Prostate gland (tissue), 2 donors: Measurements from ENCODE around the gene RSRC1. TPM values are rescaled to one million over a fixed set of nuclear protein-coding genes. Genes with fewer than 3 reads are reported as not detected.

Source experiments
- DNase-seq: peaks from one replicate; pipeline ENCODE4 v3.0.0-alpha.2; 2019; ENCODE audit warnings: low spot score
- H3K27ac ChIP-seq, 2 donors: fragments of 200-600 bp; sonication (generic); 2 replicates each; pipeline ENCODE4 v1.5.1; 2017 to 2019
- H3K27me3 ChIP-seq: fragments of 200-600 bp; sonication (generic); replicated peaks from 2 replicates; pipeline ENCODE4 v1.5.1; 2019; ENCODE audit not compliant: insufficient read depth
- H3K36me3 ChIP-seq, 2 donors: fragments of 200-600 bp; sonication (generic); 1 replicate in 1 of 2; 2 replicates in 1 of 2; pipeline versions ENCODE4 v1.5.1 to v1.8.1; 2017 to 2019
- H3K4me1 ChIP-seq: fragments of 200-600 bp; sonication (generic); replicated peaks from 2 replicates; pipeline ENCODE4 v1.5.1; 2019
- H3K4me3 ChIP-seq, 2 donors: fragments of 200-600 bp; sonication (generic); 2 replicates each; pipeline ENCODE4 v1.5.1; 2017 to 2019
- H3K9me3 ChIP-seq: fragments of 200-600 bp; sonication (generic); 2 replicates; pipeline ENCODE4 v1.5.1; 2017
- POLR2A ChIP-seq: fragments of 450-650 bp; IDR thresholded peaks from one replicate; pipeline ENCODE4 v1.6.1; 2016; ENCODE audit warnings: antibody characterized with exemption, mild to moderate bottlenecking
- POLR2AphosphoS5 ChIP-seq: sonication (generic); formaldehyde crosslinking; IDR thresholded peaks from one replicate; pipeline ENCODE4 v1.6.1; 2017; ENCODE audit warnings: antibody characterized with exemption
- WGBS: methylation state at CpG from one replicate; pipeline ENCODE4 v1.1.5; 2018; 5-methylcytosine and 5-hydroxymethylcytosine counted together
- intact Hi-C: fragments of 100-400 bp; cut with DNase I; formaldehyde crosslinking; loops from one replicate; pipeline ENCODE4 v1.14.2; 2022
- total RNA-seq, 2 donors: library from RNA; depleted of rRNA; stranded (reverse); fragments of >200 nt; gene quantifications; one replicate each; pipeline ENCODE4 v1.1.0, GENCODE V29; 2016
- TF ChIP-seq, protein P1 (sequence below), 4 experiments: fragments of 200-600 bp in 2 of 4; fragments of 450-650 bp in 2 of 4; sonication (generic) in 2 of 4; IDR thresholded peaks; 1 replicate in 3 of 4; 2 replicates in 1 of 4; pipeline ENCODE4 v1.5.1; 2016 to 2019; ENCODE audit warnings: antibody characterized with exemption in 4 of 4, mild to moderate bottlenecking in 2 of 4, moderate library complexity in 2 of 4

The RSRC1 gene
- total RNA-seq, 2 donors from 2014 or later: 36.5 to 50.7 TPM

DNA sequence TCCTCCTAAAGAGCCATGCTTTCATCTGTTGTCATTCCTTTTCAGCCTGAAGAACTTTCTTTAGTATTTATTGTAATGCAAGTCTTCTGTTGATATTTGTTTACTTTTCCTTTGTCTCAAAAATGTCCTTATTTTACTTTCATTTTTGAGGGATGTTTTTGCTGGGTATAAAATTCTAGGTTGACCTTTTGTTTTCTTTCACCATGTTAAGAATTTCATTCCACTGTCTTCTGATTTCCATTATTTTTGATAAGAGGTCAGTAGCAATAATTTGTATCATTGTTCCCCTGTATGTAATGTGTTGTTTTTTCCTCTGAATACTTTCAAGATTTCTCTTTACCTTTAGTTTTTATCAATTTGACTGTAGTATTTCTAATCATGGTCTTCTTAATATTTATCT is 91.1 kb downstream of the RSRC1 start:
- Histone ChIP-seq H3K4me3 (no peak overlapping the region), H3K4me1 (no peaks in the 10 kb centered on the region), H3K9me3 (no peaks in the 10 kb centered on the region), H3K27ac (no peak overlapping the region), H3K36me3 (no peaks in the 10 kb centered on the region), H3K27me3 (no peaks in the 10 kb centered on the region)
- TF ChIP-seq POLR2AphosphoS5 (no peak), POLR2A (no peak)
- TF ChIP-seq, protein P1, sequence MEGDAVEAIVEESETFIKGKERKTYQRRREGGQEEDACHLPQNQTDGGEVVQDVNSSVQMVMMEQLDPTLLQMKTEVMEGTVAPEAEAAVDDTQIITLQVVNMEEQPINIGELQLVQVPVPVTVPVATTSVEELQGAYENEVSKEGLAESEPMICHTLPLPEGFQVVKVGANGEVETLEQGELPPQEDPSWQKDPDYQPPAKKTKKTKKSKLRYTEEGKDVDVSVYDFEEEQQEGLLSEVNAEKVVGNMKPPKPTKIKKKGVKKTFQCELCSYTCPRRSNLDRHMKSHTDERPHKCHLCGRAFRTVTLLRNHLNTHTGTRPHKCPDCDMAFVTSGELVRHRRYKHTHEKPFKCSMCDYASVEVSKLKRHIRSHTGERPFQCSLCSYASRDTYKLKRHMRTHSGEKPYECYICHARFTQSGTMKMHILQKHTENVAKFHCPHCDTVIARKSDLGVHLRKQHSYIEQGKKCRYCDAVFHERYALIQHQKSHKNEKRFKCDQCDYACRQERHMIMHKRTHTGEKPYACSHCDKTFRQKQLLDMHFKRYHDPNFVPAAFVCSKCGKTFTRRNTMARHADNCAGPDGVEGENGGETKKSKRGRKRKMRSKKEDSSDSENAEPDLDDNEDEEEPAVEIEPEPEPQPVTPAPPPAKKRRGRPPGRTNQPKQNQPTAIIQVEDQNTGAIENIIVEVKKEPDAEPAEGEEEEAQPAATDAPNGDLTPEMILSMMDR (IDR thresholded peaks at IDR 0.05): no peak
- intact Hi-C loops: no loop called here
- DNase-seq: no peak

DNA sequence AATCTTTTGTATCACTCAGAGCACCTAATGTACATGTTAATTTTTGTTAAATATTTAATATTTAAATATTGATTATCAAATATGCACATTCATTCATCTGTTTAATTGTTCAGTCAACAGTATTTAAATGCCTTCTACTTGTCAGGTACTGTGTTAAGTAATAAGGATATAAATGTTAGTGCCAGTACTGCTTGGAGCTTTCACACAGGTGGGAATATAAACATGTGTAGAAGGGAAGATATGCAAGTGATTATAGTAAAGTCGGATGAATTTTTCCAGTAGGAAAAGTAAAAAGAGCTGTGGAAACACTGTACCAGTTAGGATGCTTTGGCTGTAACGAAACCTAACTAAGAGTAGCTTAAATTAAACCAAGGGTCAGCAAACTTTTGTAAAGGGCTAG is 95.4 kb downstream of the RSRC1 start:
- WGBS: 49% methylated on average over 2 of the region's 2 CpGs
- Histone ChIP-seq H3K27me3 (no peaks in the 10 kb centered on the region), H3K36me3 (no peaks in the 10 kb centered on the region), H3K27ac (no peak overlapping the region), H3K4me1 (no peaks in the 10 kb centered on the region), H3K9me3 (no peaks in the 10 kb centered on the region), H3K4me3 (no peak overlapping the region)
- intact Hi-C loops: no loop called here
- TF ChIP-seq, protein P1 (IDR thresholded peaks at IDR 0.05): no peak
- TF ChIP-seq POLR2AphosphoS5: no peak
- no peak for TF ChIP-seq POLR2A
- DNase-seq: no peak

DNA sequence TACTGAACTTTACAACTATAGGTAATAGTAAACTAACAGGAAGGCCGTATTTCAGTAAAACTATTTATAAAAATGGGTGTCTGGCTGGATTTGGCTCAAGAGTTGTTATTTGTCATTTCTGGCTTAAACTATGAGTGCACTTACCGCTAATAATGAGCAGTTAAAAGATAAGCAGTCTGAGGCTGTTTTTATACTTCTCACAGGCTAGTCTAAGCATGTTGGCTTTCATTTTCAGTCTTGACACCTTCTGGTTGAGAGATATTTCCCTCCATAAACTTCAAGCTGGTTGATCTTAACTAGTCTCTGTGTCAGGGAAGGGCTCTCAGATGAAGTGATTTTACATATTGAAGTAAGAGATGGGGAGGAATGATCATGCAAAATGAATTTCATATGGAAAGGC is 96.1 kb downstream of the RSRC1 start:
- WGBS: 56% methylated on average over 2 of the region's 2 CpGs
- Histone ChIP-seq H3K4me1 (no peaks in the 10 kb centered on the region), H3K9me3 (no peaks in the 10 kb centered on the region), H3K36me3 (no peaks in the 10 kb centered on the region), H3K27me3 (no peaks in the 10 kb centered on the region), H3K27ac (no peak overlapping the region), H3K4me3 (no peak overlapping the region)
- TF ChIP-seq, protein P1 (IDR thresholded peaks at IDR 0.05): no peak
- no peak for TF ChIP-seq POLR2AphosphoS5
- DNase-seq: no peak
- intact Hi-C loops: no loop called here

DNA sequence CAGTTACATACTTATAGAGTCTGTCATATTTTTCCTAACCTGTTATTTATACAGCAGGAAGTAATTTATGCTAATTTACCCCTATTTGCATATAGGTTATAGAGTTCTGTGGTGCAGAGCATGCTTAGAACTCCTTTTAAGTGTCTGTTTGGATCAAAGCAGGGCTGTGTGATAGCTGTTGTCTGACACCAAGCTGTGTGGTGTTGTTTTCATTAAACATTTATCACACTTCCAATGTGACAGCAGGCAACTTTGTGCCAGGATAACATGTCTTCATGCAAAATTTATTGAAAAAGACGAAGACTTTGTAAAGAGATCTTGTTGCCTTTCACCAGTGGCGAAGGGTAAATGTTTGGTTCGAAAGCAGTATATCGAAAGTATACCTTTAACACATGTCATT is 100.2 kb downstream of the RSRC1 start:
- H3K4me3 ChIP-seq: no peak overlapping the region
- H3K27me3 ChIP-seq: no peaks in the 10 kb centered on the region
- TF ChIP-seq POLR2A: no peak
- no peak for TF ChIP-seq POLR2AphosphoS5
- TF ChIP-seq, protein P1 (IDR thresholded peaks at IDR 0.05): no peak
- 92% methylated on average over 4 of the region's 4 CpGs for WGBS
- no peaks in the 10 kb centered on the region for H3K36me3 ChIP-seq
- H3K4me1 ChIP-seq: no peaks in the 10 kb centered on the region
- no peak for DNase-seq
- no peak overlapping the region for H3K27ac ChIP-seq
- no peaks in the 10 kb centered on the region for H3K9me3 ChIP-seq
- intact Hi-C loops: no loop called here

DNA sequence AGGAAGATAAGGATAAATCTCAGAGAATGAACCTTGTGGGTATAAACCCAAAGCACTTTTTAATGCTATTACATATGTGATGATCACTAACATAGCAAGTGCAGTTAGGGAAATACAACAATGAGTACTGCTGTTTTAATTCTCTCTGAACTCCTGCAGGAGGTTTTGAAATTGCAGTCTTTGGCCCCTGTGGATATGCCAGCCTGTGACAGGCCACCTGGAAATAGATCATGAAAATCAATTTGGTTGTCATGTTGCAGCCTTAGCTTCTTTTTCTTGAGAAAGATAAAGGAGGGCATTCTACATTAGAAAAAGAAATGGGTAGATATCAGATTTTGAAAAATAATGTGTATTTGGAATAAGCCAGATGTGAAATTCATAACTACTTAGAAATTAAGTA is 103.6 kb downstream of the RSRC1 start:
- no peak overlapping the region for H3K4me3 ChIP-seq
- no peak for DNase-seq
- intact Hi-C loops: no loop called here

More for the DNA sequence above, 103.6 kb downstream of the RSRC1 start:
- Histone ChIP-seq H3K4me1 (no peaks in the 10 kb centered on the region), H3K27ac (no peak overlapping the region), H3K36me3 (no peaks in the 10 kb centered on the region), H3K9me3 (no peaks in the 10 kb centered on the region), H3K27me3 (no peaks in the 10 kb centered on the region)
- TF ChIP-seq POLR2A (no peak), POLR2AphosphoS5 (no peak)
- TF ChIP-seq, protein P1 (IDR thresholded peaks at IDR 0.05): no peak
